NOMO-1 treated with dmso at 0.1 percent for 144 hours (cell line): ENCODE measurements around the gene CACNB2.
A peak's percentile ranks its signal among the peaks of the same experiment; 100 is the strongest.
"Not testable (repeated sequence)": the region's sequence is repeated elsewhere in the genome, so short reads cannot be mapped to it uniquely, and the experiment has no call there.

Experiments used
- DNase-seq: peaks from one replicate; lab custom pipeline; 2025; ENCODE audit not compliant: unreplicated experiment; lab: John Stamatoyannopoulos, UW

Gene CACNB2

GRCh38 chr10:18144928-18145327 is 4.7 kb downstream of the CACNB2 start:
- no peak for DNase-seq

GRCh38 chr10:18145652-18146051 is 5.4 kb downstream of the CACNB2 start:
- DNase-seq: no peak

DNA sequence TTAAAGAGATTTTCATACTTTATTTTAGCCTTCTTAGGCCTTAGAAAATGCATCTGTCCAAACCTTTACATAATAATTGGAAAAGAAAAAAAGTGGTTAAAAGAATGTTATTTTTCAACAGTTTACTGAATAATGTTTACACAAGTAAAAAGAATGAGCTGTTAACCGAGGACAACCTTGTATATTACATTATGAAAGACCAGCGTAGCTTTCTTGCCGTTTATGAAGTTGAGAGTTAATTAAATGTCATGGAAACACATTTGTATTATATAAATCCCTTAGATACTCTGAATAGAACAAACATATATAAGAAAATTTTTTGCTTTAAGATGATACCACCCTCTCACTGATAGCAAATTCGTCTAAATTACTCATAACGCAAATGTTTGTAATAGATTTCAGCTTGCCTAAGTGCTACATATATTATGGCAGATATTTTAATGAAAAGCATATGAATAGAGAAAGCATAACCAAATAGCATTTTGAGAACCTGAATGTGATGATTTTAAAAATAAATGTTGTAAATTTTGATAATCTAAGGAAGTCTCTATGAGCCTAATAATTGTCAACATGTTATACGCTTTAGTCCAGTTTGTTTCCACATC is 9.1 kb downstream of the CACNB2 start:
- no peak for DNase-seq

DNA sequence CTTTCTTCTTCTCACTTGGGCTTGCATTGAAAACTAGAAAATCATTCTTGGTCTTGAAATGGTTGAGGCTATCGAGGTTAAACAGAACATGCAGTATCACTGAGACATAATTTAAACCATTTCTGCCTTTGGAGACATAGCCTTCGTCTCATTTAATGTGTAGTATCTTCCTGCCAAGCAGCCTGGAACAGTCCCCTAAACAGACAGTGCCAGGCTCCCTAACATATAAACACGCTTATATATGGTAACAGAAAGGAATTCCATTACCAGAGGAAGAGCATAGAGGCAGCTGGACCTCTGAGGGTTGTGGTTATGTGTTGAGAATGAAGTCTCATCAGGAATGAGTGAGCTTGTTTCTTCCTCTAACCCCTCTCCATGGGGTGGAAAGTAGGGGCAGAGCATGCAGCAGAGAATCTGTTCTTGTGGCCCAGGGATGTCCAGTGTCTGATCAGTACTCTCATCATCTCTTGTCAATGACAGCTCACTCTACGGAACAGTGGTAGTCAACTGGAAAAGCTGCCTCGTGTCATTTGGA is 11.2 kb downstream of the CACNB2 start:
- DNase-seq: no peak

GRCh38 chr10:18153381-18153780 is 13.2 kb downstream of the CACNB2 start:
- not testable (repeated sequence) for DNase-seq

DNA sequence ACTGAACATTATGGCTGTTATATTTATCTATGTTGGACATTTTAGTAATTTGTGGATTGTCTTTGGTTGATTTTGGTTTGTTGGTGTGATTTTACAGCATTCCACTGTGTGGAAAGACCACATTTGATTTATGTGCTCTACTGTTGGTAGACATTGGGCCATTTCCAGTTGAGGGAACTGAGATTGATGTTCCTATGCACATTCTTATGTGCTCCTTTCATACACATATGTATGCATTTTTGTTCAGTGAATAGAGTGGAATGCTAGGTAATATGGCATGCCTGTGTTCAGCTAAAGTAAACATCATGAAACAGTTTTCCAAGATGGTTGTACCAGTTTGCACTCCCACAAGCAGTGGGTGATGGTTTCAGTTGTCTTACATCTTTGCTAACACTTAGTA is 15.1 kb downstream of the CACNB2 start:
- DNase-seq: no peak

- peak; percentile 23 for DNase-seq
These were observed 16.6 kb downstream of the CACNB2 start for GRCh38 chr10:18156797-18157196.

GRCh38 chr10:18157881-18158280 is 17.7 kb downstream of the CACNB2 start:
- DNase-seq: no peak

GRCh38 chr10:18158773-18159265 is 18.6 kb downstream of the CACNB2 start:
- DNase-seq: no peak

DNA sequence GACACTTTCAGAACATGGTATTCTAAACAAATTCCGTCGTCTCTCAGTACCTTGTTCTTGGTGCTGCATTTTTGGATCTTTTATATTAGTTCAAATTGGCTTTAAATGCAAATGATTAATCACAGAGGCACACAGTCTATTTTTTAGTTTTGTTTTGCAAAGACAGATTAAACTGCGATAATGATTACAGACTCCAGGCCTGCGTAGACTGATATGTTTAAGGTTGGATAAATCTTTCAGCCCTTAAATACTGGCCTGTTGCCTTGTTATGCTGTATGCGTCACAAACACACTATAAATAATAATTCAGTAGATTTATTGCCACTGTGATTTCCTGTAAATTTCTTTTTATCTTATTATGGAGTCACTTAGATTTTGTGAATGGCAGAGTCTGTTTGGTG is 19.3 kb downstream of the CACNB2 start:
- DNase-seq: no peak

DNA sequence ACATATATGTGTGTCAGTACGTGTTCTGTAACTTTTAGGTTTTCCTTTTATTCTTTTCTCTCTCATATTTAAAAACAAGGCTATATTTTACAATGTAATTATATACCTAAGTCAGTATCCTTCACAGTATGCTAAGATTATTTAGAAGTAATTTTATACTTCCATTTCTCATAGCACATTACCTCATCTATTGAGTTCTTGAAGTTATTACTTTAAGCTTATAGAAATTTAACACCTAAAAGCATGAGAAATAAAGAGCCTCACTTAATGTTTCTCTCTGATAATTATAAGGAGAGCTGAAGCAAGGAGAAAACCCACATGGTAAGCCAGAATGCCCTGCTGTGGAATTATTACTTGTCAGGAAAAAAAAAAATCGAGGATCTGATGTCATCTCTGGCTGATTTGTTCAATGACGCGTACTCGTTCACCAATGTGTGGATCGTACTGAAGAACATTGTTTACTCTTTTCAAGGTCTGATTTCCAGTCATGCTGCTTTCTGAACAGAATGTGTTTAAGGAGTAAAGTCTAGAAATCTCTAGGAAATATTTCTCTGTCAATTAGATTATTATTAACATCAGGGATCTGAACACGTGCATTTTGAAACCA is 21.9 kb downstream of the CACNB2 start:
- DNase-seq: no peak

DNA sequence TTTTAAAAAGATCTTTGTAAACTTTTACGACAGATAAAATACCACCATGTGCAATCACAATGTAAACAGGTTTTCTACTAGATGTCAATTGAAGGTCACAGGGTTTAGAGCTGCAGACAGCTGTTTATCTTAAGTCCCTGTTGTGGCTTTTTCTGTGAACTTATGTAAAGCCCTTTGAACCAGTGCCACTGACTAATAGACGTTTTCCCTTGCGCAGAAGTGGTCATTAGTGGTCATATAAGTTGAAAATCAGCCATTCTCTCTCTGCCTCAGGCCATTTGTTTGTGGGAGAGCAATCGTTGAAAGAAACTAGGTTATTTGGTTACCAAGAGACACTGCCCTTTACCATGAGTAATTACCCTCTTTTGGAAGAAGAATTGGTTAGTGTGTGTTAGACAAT is 23.9 kb downstream of the CACNB2 start:
- no peak for DNase-seq

- DNase-seq: no peak
These were observed 24.6 kb downstream of the CACNB2 start for GRCh38 chr10:18164748-18165361.

- no peak for DNase-seq
These were observed 38.7 kb downstream of the CACNB2 start for GRCh38 chr10:18178854-18179483.

- no peak for DNase-seq
These were observed 39.7 kb downstream of the CACNB2 start for GRCh38 chr10:18179891-18180290.

DNA sequence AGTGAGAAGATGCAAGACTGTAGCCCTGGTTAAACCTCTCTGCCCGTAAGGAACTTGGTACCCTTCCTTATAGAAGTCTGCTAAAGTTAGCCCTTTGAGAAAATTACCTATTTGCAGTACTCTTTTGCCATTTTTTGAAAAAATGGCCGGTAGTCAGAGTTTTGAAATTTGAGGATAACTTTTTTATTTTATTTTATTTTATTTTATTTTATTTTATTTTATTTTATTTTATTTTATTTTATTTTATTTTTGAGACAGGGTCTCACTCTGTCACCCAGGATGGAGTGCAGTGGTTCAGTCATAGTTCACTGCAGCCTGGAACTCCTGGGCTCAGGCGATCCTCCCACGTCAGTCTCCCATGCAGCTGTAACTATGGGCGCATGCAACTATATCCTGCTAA is 41.2 kb downstream of the CACNB2 start:
- not testable (repeated sequence) for DNase-seq

DNA sequence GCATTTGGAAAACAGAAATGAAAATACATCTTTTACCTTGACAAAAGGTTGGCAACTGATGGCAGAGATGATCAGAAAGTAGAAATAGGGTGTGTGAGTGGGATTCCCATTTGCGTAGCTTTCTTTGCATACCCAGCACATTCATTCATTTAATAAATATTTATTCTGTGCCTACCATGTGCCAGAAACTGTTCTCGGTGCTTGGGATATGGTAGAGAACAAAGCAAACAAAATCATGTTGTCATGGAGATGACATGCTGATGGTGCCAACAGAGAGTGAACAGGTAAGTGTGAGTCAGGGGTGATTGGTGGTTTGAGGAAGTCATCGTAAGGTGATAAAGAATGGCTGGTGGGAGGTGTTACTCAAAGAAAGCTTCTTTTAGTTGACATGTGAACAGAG is 45.4 kb downstream of the CACNB2 start:
- DNase-seq: no peak

- no peak for DNase-seq
These were observed 50.6 kb downstream of the CACNB2 start for GRCh38 chr10:18190840-18191239.

GRCh38 chr10:18194634-18195033 is 54.4 kb downstream of the CACNB2 start:
- DNase-seq: no peak

DNA sequence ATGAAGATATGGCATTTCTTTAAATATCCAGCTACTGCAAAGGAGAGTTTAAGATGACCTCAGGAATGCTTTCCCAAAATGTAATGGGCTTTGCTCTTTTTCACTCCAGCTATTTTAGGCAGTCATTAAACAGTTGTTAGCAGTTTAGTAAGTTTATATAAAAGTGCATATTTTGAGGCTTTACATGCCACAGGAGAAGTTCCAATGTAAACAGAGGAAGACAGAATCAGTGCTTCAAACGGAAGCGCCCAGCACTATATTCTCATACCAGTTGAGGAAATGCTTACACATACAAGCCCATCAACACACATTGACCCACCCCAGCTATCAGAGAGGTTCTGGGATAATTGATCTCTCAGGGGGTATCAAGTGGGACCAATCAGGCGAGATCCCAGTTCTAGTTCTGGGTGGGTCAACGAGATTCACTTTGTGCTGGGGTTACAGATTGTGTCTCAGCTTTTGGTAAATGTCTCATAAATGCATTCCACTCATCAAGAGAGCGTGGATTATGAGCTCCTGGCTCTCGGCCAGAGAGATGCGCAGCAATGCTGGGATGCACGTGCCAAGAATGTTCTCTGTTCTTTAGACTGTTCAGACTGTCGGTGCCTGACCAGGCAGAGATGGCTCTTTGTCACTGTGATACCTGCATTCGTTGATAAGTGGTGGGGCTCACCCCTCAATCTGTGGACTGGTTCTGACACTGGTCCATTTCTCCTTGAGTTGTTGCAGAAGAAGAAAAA is 55.0 kb downstream of the CACNB2 start:
- DNase-seq: no peak
